HG03175 (cell line): ENCODE measurements around the gene GALNTL6.

Source experiments
- ATAC-seq: cut with Tn5 transposase; IDR thresholded peaks from one replicate; pipeline ENCODE4 v1.9.1; 2021; ENCODE audit warnings: mild to moderate bottlenecking, moderate library complexity; ENCODE audit not compliant: unreplicated experiment

The GALNTL6 gene

GRCh38 chr4:172099376-172099775, 286.2 kb downstream of the GALNTL6 start:
- ATAC-seq = no peak

DNA sequence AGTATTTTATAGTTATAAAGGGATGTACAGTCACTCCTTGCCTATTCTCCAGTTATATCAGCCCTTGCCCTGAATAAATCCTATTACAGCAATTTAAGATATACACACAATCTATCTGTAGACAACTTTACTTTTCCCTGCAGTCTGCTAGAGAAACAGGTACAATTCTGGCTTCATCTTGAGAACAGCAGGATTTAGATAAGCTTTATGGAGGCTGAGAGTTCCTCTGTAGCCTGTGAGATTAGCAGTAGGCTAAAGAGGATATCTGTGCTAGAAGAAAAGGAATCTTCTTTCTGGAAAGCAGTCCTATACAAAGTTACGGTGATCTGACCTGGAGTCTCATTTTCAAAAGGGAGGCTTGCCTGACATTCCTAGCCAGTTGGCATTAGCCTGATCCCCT, 290.3 kb downstream of the GALNTL6 start:
- ATAC-seq = no peak

- no peak for ATAC-seq
These were observed 291.3 kb downstream of the GALNTL6 start for GRCh38 chr4:172104539-172104938.

GRCh38 chr4:172105918-172106317, 292.7 kb downstream of the GALNTL6 start:
- no peak for ATAC-seq

DNA sequence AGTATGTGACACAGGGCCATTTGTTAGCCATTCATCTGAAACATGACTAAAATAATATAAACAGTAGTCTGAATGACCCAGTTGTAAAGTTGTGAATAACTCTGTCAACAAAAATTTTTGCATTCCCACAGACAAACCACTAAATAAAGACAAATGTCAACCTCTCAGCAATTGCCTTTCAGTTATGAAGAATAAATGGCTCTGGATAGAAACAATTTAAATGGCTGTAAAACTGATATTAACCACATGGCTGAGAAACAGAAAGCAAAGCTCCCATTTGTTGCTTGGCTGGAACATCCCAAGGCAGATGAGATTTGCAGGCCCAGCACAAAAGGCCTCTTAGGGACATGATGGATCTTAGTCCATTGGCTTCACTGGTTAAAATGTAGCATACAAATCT, 296.3 kb downstream of the GALNTL6 start:
- ATAC-seq = no peak

DNA sequence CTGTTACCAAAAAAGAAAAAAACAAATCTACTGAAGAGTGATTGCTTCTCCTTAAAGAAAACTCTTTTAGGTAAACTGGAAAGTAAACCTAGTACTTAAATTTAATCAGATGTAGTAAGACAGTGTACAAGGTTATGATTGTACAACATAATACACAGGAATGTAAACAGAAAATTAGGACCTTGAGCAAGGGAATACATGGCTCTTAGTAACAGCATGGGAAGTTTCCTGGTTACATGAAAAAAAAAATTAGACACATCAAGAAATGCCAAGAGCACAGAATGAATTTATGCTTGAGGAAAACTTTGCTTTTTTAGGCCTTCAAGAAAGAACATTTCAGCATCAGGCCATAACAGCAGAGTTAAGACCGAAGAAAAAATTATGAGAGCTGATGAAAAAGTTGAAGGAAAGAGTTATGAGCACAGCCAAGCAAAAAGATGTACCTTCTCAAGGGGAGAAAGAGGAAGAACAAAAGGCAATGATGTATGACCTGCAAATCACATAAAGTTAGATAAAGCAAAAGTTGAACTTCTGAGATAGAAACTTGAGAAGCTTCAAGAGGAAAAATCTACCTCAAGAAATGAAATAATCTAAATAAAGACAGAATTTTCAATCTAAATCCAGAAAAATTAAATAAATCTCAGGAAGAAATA, 311.6 kb downstream of the GALNTL6 start:
- ATAC-seq = no peak

DNA sequence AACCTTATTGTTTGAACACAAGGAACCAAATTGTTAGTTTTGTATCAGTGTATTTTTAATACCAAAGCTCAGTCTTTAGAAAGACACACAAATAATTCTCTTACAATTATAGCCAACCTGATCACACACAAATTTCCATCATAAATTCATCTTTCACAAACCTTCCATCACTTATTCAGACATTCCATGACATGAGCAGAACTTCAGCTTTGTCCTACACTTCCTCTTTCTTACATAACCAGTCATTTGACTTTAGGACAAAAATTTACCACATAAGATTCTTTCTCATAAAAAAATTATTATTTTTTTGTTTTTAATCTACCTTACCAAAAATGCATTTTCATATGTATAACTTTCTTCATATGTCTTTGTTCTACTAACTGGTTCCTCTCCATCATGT, 312.2 kb downstream of the GALNTL6 start:
- ATAC-seq = no peak

- ATAC-seq = no peak
These were observed 314.0 kb downstream of the GALNTL6 start for GRCh38 chr4:172127168-172127567.

DNA sequence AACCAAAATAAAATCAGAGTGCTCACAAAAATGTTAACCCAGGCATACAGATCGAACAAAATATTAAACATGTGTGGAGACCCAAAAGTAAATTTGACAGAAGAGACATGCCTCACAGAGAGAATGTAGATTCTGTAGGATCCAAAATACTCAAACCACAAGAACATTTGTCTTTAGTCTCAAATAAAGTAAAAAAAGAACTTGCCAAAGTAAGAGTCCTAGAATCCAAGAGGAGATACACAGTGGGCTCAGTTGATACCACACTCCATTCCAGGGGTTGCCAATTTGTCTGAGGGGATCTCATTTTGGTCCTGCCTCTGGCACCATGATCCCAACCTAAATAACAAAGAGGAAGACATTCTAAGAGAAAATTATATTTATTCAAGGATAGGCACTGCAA, 316.4 kb downstream of the GALNTL6 start:
- no peak for ATAC-seq

- no peak for ATAC-seq
These were observed 321.3 kb downstream of the GALNTL6 start for GRCh38 chr4:172134521-172134920.

DNA sequence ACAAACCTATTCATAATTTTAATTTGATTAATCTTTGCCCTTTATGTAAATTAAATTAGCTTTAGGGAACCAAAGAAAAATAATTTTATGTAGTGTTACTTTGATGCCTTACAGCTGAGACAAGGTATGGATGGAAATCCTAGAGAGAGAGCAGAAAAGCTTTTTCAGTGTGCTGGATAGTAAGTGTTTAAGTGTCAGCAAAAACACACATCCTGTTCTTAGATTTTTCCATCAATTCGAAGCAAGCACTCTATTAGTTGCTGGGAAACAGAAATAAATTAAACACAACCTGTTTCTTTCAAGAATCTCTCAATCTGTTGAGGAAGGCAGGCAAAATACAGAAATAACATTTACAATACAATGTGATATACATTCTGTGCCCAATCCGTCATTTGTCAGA, 327.8 kb downstream of the GALNTL6 start:
- no peak for ATAC-seq

GRCh38 chr4:172142281-172142741, 329.1 kb downstream of the GALNTL6 start:
- ATAC-seq = no peak

DNA sequence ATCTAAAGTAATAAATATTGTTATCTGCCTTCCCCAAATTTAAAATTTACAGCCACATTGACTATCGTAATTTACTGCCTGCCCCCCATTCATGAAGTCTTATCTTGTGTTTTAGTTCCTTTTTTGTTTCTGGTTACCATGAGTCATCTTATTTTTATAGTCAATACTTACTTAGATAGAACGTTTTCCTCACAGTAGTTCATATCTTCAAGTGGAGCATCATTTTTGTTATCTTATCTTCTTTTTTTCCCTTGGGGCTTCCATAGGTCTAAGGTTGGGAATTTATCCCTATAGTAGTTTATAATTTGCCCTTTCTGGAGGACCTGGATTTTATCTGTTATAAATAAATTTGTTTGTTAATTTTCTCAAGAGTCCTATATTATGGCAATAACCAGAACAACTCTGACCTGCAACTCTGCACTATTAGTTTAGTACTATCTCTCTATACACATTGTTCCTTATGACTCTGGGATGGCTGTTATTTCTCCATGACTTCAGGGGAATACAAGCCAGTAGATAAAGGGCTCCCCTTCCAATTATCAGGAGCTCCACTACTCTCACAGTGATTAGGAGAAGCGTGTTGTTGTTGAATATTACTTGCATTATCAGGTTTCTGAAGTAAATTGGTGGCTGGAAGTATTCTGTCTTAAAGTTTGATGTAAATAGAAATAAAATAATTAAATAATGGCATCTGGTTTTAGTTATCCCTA, 330.6 kb downstream of the GALNTL6 start:
- no peak for ATAC-seq

- no peak for ATAC-seq
These were observed 334.5 kb downstream of the GALNTL6 start for GRCh38 chr4:172147687-172148086.

GRCh38 chr4:172149329-172149728, 336.1 kb downstream of the GALNTL6 start:
- ATAC-seq = no peak

GRCh38 chr4:172152284-172152683, 339.1 kb downstream of the GALNTL6 start:
- no peak for ATAC-seq

GRCh38 chr4:172153719-172154118, 340.5 kb downstream of the GALNTL6 start:
- no peak for ATAC-seq

DNA sequence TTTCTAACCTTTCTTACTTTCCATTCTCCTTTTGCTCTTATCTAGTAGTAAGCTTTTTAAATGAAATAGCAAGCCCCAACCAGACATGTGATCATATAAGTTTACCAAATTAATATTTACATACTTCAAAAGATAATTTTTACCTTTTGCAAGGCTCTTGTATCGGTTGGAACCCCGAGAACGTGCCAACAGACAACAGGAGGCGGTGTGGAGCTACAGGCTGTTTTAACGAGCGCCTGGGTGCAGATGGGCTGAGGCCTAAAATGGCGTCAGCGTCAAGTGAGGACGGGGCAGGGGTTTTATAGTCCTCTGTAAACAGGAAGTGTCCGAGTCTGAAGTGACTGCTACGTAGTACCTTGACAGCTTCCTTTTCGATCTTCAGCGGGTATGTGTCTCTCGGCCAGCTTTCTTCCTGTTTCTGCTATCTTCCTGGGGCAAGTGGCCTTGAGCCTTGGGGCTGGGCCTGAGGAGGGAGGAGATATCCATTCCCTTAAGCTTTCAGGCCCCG, 342.7 kb downstream of the GALNTL6 start:
- no peak for ATAC-seq

GRCh38 chr4:172157946-172158345, 344.7 kb downstream of the GALNTL6 start:
- no peak for ATAC-seq

- ATAC-seq = no peak
These were observed 350.0 kb downstream of the GALNTL6 start for GRCh38 chr4:172163215-172163614.

DNA sequence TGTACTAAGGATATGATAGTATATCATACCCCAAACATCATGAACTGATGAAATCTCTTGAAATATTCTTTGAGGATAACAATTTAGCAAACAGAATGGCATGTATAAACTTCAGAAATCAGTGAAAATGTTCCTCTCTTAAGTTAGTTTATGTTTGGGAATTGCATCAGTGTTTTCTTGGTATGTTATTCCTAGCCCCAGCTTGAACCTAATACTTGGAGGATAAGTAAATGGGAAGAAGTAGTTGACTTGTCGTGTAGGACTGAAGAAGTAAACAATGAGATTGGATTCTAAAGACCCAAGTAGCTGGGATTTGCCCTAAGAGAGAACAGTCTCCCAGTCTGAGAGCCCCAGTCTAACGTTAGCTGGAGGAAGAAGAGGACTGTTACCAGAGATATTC, 355.7 kb downstream of the GALNTL6 start:
- ATAC-seq = no peak

DNA sequence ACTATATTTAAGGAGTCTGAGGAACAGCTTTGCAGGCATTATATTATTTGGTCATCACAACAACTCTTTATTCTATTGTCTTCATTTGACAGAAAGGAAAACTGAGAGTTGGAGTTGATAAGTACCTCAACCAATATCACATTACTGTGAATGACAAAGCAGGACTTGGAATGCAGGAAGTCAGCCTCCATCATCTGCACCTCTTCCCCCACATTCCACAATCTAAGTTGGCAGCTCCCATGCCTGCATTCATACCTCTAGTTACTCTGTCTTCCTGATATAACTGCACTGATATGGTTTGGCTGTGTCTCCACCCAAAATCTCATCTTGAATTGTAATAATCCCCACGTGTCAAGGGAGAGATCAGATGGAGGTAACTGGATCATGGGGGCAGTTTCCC, 356.7 kb downstream of the GALNTL6 start:
- no peak for ATAC-seq
